Spleen (tissue), 7 donors: ENCODE results near the gene MYO1A.

Experiments used
- CTCF ChIP-seq, 11 experiments: fragments of 200-600 bp in 7 of 11; fragments of 450-650 bp in 4 of 11; sonication (generic) in 4 of 11; IDR thresholded peaks in 8 of 11; conservative IDR thresholded peaks in 3 of 11; 1 replicate in 7 of 11; 2 replicates in 4 of 11; pipeline versions ENCODE4 v1.4.0 to v1.8.0; 2016 to 2021; ENCODE audit warnings: antibody characterized with exemption in 11 of 11, inconsistent platforms in 4 of 11, mild to moderate bottlenecking in 1 of 11
- POLR2A ChIP-seq, 3 donors: fragments of 450-650 bp; IDR thresholded peaks; one replicate each; pipeline ENCODE4 v1.5.1; 2017; ENCODE audit warnings: antibody characterized with exemption in 3 of 3, mild to moderate bottlenecking in 1 of 3
- POLR2AphosphoS5 ChIP-seq, 3 donors: sonication (generic); formaldehyde crosslinking; IDR thresholded peaks; one replicate each; pipeline ENCODE4 v1.5.1; 2017; ENCODE audit warnings: antibody characterized with exemption in 3 of 3
- donor health status: DM: no; HTN: no; CAD: no; lungs with moderate emphysema.
- donor health status: DM: no; HTN: no; CAD: no.
- donor health status: DM: no; HTN: no; CAD: no.

GRCh38 chr12:57089271-57090245 lies 39.6 kb upstream of the MYO1A start:
- TF ChIP-seq POLR2AphosphoS5 (IDR thresholded peaks at IDR 0.05) (peak; percentile 76 to 87 (median 84)), POLR2A (IDR thresholded peaks at IDR 0.05) (peak in 1 of 3 donors; percentile 29), CTCF (IDR thresholded peaks at IDR 0.05 in 8 of 11, conservative IDR thresholded peaks at IDR 0.05 in 3 of 11) (no peak)
